Pancreas (tissue), 10 donors: ENCODE data around the gene NT5DC4. TPM values are rescaled to one million over a fixed set of nuclear protein-coding genes. Genes with fewer than 3 reads are reported as not detected.

Experiments used
- ATAC-seq, 4 donors: fragments of 200-7000 bp; cut with Tn5 transposase; one replicate each; pipeline versions ENCODE4 v1.8.0 to v1.9.1; 2020; ENCODE audit warnings: mild to moderate bottlenecking in 4 of 4, moderate library complexity in 4 of 4
- DNase-seq, 6 donors: peaks; one replicate each; pipeline ENCODE4 v3.0.0-alpha.2; 2020
- FAIRE-seq: peaks from 2 replicates; lab custom pipeline; 2012; peaks lifted over from hg19 to GRCh38; lab: Jason Lieb, UNC
- H3K27ac ChIP-seq, 4 donors: fragments of 200-600 bp; sonication (generic); 1 replicate in 3 of 4; 2 replicates in 1 of 4; pipeline versions ENCODE4 v1.5.0 to v1.8.0; 2020
- H3K27me3 ChIP-seq, 4 donors: fragments of 200-600 bp; one replicate each; pipeline ENCODE4 v1.8.0; 2021
- H3K36me3 ChIP-seq, 3 donors: fragments of 200-600 bp; sonication (generic) in 1 of 3; one replicate each; pipeline versions ENCODE4 v1.5.0 to v1.8.0; 2020 to 2021
- H3K4me1 ChIP-seq, 3 donors: fragments of 200-600 bp; one replicate each; pipeline ENCODE4 v1.8.0; 2021
- H3K4me3 ChIP-seq, 4 donors: fragments of 200-600 bp; sonication (generic) in 2 of 4; one replicate each; pipeline versions ENCODE4 v1.5.0 to v1.8.0; 2020 to 2021
- H3K9me3 ChIP-seq, 4 donors: fragments of 200-600 bp; one replicate each; pipeline ENCODE4 v1.8.0; 2021
- WGBS, 2 donors: extraction: QIAGEN DNeasy Blood & Tissue Kit; methylation state at CpG; one replicate each; pipeline ENCODE4 v1.1.7; 2013; 5-methylcytosine and 5-hydroxymethylcytosine counted together
- intact Hi-C, 3 donors: fragments of 100-400 bp; cut with DNase I; formaldehyde crosslinking; loops; one replicate each; pipeline versions ENCODE4 v1.11.1 to v1.14.2; 2022
- polyA plus RNA-seq, 2 donors: library from polyadenylated mRNA; stranded (reverse); fragments of 200-250 nt; gene quantifications; one replicate each; pipeline ENCODE4 v1.2.3, GENCODE V29; 2013
- total RNA-seq, 6 donors: library from RNA; stranded (reverse); fragmentation: NEBNext Ultra II Directional in 4 of 6; extraction: Animal tissue kit (Norgen Biotek cat#: 25700) in 4 of 6; gene quantifications; one replicate each; pipeline versions ENCODE4 v1.2.1 to v1.2.4, GENCODE V29; 2021 to 2023
- TF ChIP-seq, protein P1 (sequence below), 4 donors: fragments of 200-600 bp; sonication (generic) in 3 of 4; IDR thresholded peaks; one replicate each; pipeline versions ENCODE4 v1.5.0 to v1.8.0; 2021; ENCODE audit warnings: antibody characterized with exemption in 4 of 4
- donor health status: healthy with polysubstance abuse.
- donor health status: DM: no; HTN: no; CAD: no; lungs with moderate emphysema.
- donor health status: DM: no; HTN: no; CAD: no.
- donor health status: control.
- donor health status: control.
- donor health status: Bipolar disorder and iron deficiency.
- donor health status: DM: yes; HTN: yes; CAD: no.
- donor health status: DM: no; HTN: no; CAD: no.
- donor health status: DM: no; HTN: no; CAD: no.
- donor health status: DM: yes; HTN: yes; CAD: no.

NT5DC4 gene
- total and polyA plus RNA-seq, 8 donors = 0.09 TPM; not detected in 7

DNA sequence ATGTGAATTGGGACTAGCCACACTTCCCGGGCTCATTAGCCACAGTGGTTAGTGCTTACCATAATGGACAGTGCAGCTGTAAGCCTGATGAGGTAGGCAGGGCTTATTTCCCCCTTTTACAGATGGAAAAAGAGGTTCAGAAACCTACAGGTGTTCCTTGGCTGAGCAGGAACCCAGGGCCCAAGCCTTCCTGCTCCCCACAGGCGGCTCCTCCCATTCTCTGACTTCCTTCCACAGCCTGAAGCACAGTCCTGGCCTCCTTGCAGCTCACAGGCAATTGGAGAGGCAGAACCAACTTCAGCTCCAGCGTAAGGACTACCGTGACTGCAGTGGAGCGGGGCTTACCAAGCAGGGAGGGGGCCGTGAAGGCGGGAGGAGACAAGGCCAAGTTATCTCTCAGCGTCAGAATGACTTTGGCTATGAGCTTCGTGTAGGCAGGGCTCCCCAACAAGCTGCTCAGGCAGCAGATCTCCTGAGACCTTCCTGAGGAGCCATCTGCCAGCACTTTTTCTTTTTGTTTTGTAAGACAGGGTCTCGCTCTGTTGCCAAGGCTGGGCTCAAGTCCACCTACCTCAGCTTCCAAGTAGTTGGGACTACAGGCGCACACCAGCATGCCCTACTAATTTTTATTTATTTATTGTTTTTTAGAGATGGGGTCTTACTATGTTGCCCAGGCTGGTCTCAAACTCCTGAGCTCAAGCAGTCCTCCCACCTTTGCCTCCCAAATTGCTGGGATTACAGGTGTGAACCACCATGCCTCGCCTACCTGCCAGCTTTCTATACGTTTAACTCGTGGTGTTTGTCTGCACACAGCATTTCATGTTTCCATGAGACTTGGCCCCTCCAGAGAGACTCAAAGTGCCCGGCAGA, 34.2 kb upstream of the NT5DC4 start:
- H3K27ac ChIP-seq = no peak overlapping the region
- intact Hi-C loops = no loop called here
- WGBS, 2 donors = 77 to 81% methylated on average over 15 of the region's 15 CpGs
- no peaks in the 10 kb centered on the region for H3K9me3 ChIP-seq
- no peaks in the 10 kb centered on the region for H3K4me1 ChIP-seq
- no peak for ATAC-seq
- H3K27me3 ChIP-seq = no peaks in the 10 kb centered on the region
- H3K4me3 ChIP-seq = no peak overlapping the region
- DNase-seq = no peak
- TF ChIP-seq, protein P1, sequence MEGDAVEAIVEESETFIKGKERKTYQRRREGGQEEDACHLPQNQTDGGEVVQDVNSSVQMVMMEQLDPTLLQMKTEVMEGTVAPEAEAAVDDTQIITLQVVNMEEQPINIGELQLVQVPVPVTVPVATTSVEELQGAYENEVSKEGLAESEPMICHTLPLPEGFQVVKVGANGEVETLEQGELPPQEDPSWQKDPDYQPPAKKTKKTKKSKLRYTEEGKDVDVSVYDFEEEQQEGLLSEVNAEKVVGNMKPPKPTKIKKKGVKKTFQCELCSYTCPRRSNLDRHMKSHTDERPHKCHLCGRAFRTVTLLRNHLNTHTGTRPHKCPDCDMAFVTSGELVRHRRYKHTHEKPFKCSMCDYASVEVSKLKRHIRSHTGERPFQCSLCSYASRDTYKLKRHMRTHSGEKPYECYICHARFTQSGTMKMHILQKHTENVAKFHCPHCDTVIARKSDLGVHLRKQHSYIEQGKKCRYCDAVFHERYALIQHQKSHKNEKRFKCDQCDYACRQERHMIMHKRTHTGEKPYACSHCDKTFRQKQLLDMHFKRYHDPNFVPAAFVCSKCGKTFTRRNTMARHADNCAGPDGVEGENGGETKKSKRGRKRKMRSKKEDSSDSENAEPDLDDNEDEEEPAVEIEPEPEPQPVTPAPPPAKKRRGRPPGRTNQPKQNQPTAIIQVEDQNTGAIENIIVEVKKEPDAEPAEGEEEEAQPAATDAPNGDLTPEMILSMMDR (IDR thresholded peaks at IDR 0.05) = no peak
- H3K36me3 ChIP-seq = no peaks in the 10 kb centered on the region
- FAIRE-seq = no peak

DNA sequence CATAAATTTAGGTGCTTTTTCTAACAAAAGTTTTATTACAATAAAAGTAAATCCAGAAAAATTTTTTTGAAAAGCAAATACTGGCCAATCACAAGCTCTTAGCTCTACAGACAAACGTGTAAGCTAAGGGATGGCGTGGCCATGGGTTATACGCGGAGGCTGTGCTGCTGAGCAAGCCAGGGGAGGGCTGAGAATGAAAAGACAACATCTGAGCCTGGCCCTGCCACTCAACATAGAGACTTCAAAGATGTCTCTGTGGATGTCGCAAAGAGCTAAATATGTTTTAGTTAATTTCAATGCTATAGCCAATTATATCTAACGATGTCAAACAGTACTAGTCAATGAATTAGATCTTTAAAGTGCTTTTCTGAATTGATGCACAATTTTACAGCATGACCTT, 33.3 kb upstream of the NT5DC4 start:
- H3K36me3 ChIP-seq = no peaks in the 10 kb centered on the region
- DNase-seq = no peak
- H3K4me3 ChIP-seq = no peak overlapping the region
- FAIRE-seq = no peak
- no peak for ATAC-seq
- H3K4me1 ChIP-seq = no peaks in the 10 kb centered on the region
- no peaks in the 10 kb centered on the region for H3K27me3 ChIP-seq
- TF ChIP-seq, protein P1 (IDR thresholded peaks at IDR 0.05) = no peak
- intact Hi-C loops = no loop called here
- H3K9me3 ChIP-seq = no peaks in the 10 kb centered on the region
- no peak overlapping the region for H3K27ac ChIP-seq
- 76 to 78% methylated on average over 6 of the region's 6 CpGs for WGBS, 2 donors

DNA sequence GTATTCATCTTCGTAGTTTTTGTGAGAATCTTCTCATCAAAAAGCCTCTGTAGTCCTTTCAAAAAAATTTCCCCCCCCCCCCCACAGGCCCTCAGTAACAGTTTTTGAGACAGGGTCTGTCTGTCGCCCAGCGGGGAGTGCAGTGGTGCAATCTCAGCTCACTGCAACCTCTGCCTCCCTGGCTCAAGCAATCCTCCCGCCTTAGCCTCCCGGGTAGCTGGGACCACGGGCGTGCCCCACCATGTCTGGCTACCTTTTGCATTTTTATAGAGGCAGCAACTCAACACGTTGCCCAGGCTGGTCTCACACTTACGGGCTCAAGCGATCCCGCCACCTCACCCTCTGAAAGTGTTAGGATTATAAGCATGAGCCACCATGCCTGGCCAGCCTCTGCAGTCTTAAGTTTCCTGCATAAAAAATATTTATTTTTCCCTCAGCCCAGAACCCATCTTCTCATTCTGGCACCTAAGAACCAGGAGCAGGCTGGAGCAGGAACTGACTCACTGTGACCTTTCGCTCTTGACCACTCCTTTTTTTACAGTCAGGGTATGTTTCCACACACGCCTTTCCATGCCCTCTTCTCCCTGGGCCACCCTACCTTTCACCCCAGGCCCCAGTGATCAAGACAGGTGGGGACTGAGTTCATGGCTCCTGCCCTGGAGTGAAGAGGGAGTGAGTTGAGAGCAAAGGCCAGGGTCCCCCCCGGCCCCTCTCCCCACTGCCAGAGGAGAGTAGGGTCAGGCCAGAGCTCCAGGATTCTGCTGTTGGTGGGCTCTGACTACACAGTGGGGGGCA, 32.5 kb upstream of the NT5DC4 start:
- Histone ChIP-seq H3K36me3 (no peaks in the 10 kb centered on the region), H3K27ac (no peak overlapping the region), H3K4me3 (no peak overlapping the region), H3K4me1 (no peaks in the 10 kb centered on the region), H3K9me3 (no peaks in the 10 kb centered on the region), H3K27me3 (no peaks in the 10 kb centered on the region)
- TF ChIP-seq, protein P1 (IDR thresholded peaks at IDR 0.05) = no peak
- intact Hi-C loops = no loop called here
- no peak for FAIRE-seq
- WGBS, 2 donors = 78 to 81% methylated on average over 14 of the region's 14 CpGs
- ATAC-seq = no peak
- no peak for DNase-seq

DNA sequence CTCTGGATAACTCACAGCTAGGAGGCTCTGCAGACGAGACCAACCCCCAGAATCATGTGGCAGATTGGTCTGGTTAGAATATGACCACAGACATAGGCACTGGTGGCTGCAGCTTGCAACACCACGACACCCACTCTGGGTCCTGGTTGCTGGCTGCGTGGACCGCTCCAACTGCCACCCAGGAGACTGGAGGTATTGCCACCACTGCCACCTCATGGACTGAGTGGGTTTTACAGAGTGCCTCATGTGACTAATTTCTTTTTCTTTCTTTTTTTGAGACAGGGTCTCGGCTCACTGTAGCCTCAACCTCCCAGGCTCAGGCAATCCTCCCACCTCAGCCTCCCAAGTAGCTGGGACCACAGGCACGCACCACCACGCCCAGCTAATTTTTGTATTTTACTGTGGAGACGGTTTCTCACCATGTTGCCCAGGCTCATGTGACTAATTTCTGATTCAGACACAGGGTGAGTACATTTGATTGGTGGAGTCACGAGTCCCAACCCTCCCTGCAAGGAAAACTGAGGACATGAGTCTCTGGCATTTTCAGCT, 29.9 kb upstream of the NT5DC4 start:
- no peak for FAIRE-seq
- peak in 5 of 6 donors; percentile 27 to 68 (median 58) for DNase-seq
- intact Hi-C loops = loop anchor here in 2 of 3 donors (5.0 to 10.0 kb wide), 2 partner anchors 64 to 66 kb away; no protein-coding TSS in a partner anchor
- ATAC-seq = peak; percentile 88 to 94 (median 90)
- H3K27ac ChIP-seq = peak overlapping the region in 1 of 4 donors; percentile 4
- TF ChIP-seq, protein P1 (IDR thresholded peaks at IDR 0.05) = peak in 3 of 4 donors; percentile 35 to 59 (median 37)
- WGBS, 2 donors = 17 to 33% methylated on average over 9 of the region's 9 CpGs
- H3K27me3 ChIP-seq = no peaks in the 10 kb centered on the region
- H3K4me1 ChIP-seq = no peaks in the 10 kb centered on the region
- no peak overlapping the region for H3K4me3 ChIP-seq
- H3K36me3 ChIP-seq = no peaks in the 10 kb centered on the region
- H3K9me3 ChIP-seq = no peaks in the 10 kb centered on the region
